IPS-NIHi7 (cell line): ENCODE data around the gene KERA.

Experiments used
- DNase-seq: peaks from one replicate; pipeline ENCODE4 v3.0.0; 2012; ENCODE audit warnings: mixed read lengths; ENCODE audit errors: extremely low spot score

The KERA gene

GRCh38 chr12:91009319-91009950, 48.4 kb downstream of the KERA start:
- DNase-seq = no peak

- no peak for DNase-seq
These were observed 50.1 kb downstream of the KERA start for GRCh38 chr12:91007531-91008290.

GRCh38 chr12:91004872-91005271, 53.0 kb downstream of the KERA start, which contains the start of gene EPYC:
TSS of gene EPYC (minus strand) at chr12:91004972. CDS start at chr12:91002565, 2,407 bp downstream.
- no peak for DNase-seq

- DNase-seq = no peak
These were observed 54.1 kb downstream of the KERA start for GRCh38 chr12:91003737-91004136.

GRCh38 chr12:91001306-91001705, 56.5 kb downstream of the KERA start:
- DNase-seq = no peak
